HCT116 (cell line): ENCODE data around the gene DHDH. TPM values are rescaled to one million over a fixed set of nuclear protein-coding genes. Genes with fewer than 3 reads are reported as not detected.

Source experiments
- ATAC-seq: fragments of 200-7000 bp; cut with Tn5 transposase; 2 replicates; pipeline ENCODE4 v1.9.1; 2020; ENCODE audit warnings: mild to moderate bottlenecking, moderate library complexity
- BruUV-seq: library from RNA; stranded (reverse); fragments of 400-500 nt; replicated peaks from 2 replicates; lab custom pipeline; 2021; lab: Mats Ljungman, UMichigan
- CTCF ChIA-PET: fragments of 300-600 bp; sonication (Branson Sonifier 250); formaldehyde crosslinking; loops from one replicate; lab custom pipeline; 2021; ENCODE audit warnings: antibody characterized with exemption; lab: Charles Lee
- POLR2A ChIA-PET: fragments of 300-600, 350-600 bp; sonication (Branson Sonifier 250); formaldehyde crosslinking; loops from one replicate; lab custom pipeline; 2021; ENCODE audit warnings: antibody characterized with exemption; lab: Charles Lee
- RAD21 ChIA-PET, 2 experiments: fragments of 300-600 bp; sonication (Branson Sonifier 250); formaldehyde crosslinking; loops; one replicate each; lab custom pipeline; 2023; ENCODE audit warnings: low total read pairs in 2 of 2; ENCODE audit not compliant: uncharacterized antibody in 2 of 2, unreplicated experiment in 2 of 2, low non-redundant PET in 1 of 2; lab: Charles Lee
- DNase-seq: peaks from one replicate; pipeline ENCODE4 v3.0.0-alpha.2; 2010; ENCODE audit warnings: low read depth, low spot score
- H2AFZ ChIP-seq: fragments of 200-600 bp; shearing (Covaris generic), sonication (generic); 2 replicates; pipeline ENCODE4 v1.6.1; 2017; ENCODE audit warnings: low read depth, mixed run types, mixed read lengths, antibody characterized with exemption, low read length; ENCODE audit not compliant: poor library complexity, severe bottlenecking
- H3K27ac ChIP-seq: 2 replicates; pipeline ENCODE4 v1.5.1; 2012; ENCODE audit warnings: low read depth, low read length
- H3K27me3 ChIP-seq: fragments of 200-600 bp; sonication (generic); 2 replicates; pipeline ENCODE4 v1.6.1; 2016; ENCODE audit warnings: mixed run types, low read length, mixed read lengths; ENCODE audit not compliant: insufficient read depth
- H3K36me3 ChIP-seq, 2 experiments: fragments of 200-500 bp in 1 of 2; fragments of 200-600 bp in 1 of 2; sonication (Bioruptor generic) in 1 of 2; sonication (generic) in 1 of 2; 2 replicates each; pipeline versions ENCODE4 v1.5.1 to v1.6.1; 2014 to 2016; ENCODE audit warnings: low read length in 2 of 2, inconsistent platforms in 1 of 2, mixed read lengths in 1 of 2, mixed run types in 1 of 2; ENCODE audit not compliant: insufficient read depth in 2 of 2, control insufficient read depth in 1 of 2
- H3K4me1 ChIP-seq, 2 experiments: fragments of 200-600 bp in 1 of 2; sonication (generic) in 1 of 2; 2 replicates each; pipeline versions ENCODE4 v1.5.1 to v1.6.1; 2012 to 2017; ENCODE audit warnings: low read length in 2 of 2, inconsistent platforms in 1 of 2, mild to moderate bottlenecking in 1 of 2, mixed read lengths in 1 of 2, mixed run types in 1 of 2, moderate library complexity in 1 of 2; ENCODE audit not compliant: insufficient read depth in 2 of 2, control insufficient read depth in 1 of 2
- H3K4me2 ChIP-seq: fragments of 200-600 bp; sonication (generic); 2 replicates; pipeline ENCODE4 v1.6.1; 2017; ENCODE audit warnings: mixed run types, low read length, mixed read lengths
- H3K4me3 ChIP-seq, 2 experiments: fragments of 200-600 bp in 1 of 2; sonication (generic) in 1 of 2; replicated peaks in 1 of 2; 2 replicates each; pipeline ENCODE4 v1.5.1; 2011 to 2016; ENCODE audit warnings: low read length in 2 of 2, control low read depth in 1 of 2, low read depth in 1 of 2, mild to moderate bottlenecking in 1 of 2, mixed read lengths in 1 of 2, mixed run types in 1 of 2
- H3K79me2 ChIP-seq: fragments of 200-600 bp; sonication (generic); 2 replicates; pipeline ENCODE4 v1.6.1; 2017; ENCODE audit warnings: mild to moderate bottlenecking, mixed run types, low read length, moderate library complexity, mixed read lengths; ENCODE audit not compliant: insufficient read depth
- H3K9ac ChIP-seq: fragments of 200-600 bp; sonication (generic); 2 replicates; pipeline ENCODE4 v1.6.1; 2016; ENCODE audit warnings: low read length, mixed read lengths
- H3K9me2 ChIP-seq: fragments of 200-600 bp; sonication (generic), shearing (Covaris generic); 2 replicates; pipeline ENCODE4 v1.6.1; 2017; ENCODE audit warnings: mixed run types, mild to moderate bottlenecking, moderate library complexity; ENCODE audit not compliant: insufficient read depth
- H3K9me3 ChIP-seq, 2 experiments: fragments of 200-500 bp in 1 of 2; fragments of 200-600 bp in 1 of 2; sonication (Bioruptor generic) in 1 of 2; sonication (generic) in 1 of 2; 2 replicates each; pipeline ENCODE4 v1.6.1; 2014 to 2017; ENCODE audit warnings: low read length in 2 of 2, mixed read lengths in 2 of 2, inconsistent platforms in 1 of 2, low read depth in 1 of 2, mild to moderate bottlenecking in 1 of 2, mixed run types in 1 of 2, moderate library complexity in 1 of 2; ENCODE audit not compliant: control insufficient read depth in 1 of 2, insufficient read depth in 1 of 2
- H4K20me1 ChIP-seq: fragments of 200-600 bp; sonication (generic), shearing (Covaris generic); 2 replicates; pipeline ENCODE4 v1.6.1; 2017; ENCODE audit warnings: mixed run types, mild to moderate bottlenecking, moderate library complexity; ENCODE audit not compliant: insufficient read depth
- CBX3 ChIP-seq: IDR thresholded peaks from 2 replicates; pipeline ENCODE4 v1.6.1; 2012; ENCODE audit warnings: low read depth
- CTCF ChIP-seq, 3 experiments: fragments of 200-600 bp in 1 of 3; sonication (generic) in 1 of 3; IDR thresholded peaks in 2 of 3; conservative IDR thresholded peaks in 1 of 3; 2 replicates each; pipeline ENCODE4 v1.5.1; 2012 to 2017; ENCODE audit warnings: low read depth in 2 of 3, low read length in 2 of 3, antibody characterized with exemption in 1 of 3, borderline replicate concordance in 1 of 3, control low read depth in 1 of 3, mild to moderate bottlenecking in 1 of 3, mixed read lengths in 1 of 3, mixed run types in 1 of 3, moderate library complexity in 1 of 3; ENCODE audit not compliant: insufficient read depth in 1 of 3
- EGR1 ChIP-seq: IDR thresholded peaks from 2 replicates; pipeline ENCODE4 v1.6.1; 2012; ENCODE audit warnings: low read depth
- FOSL1 ChIP-seq: IDR thresholded peaks from 2 replicates; pipeline ENCODE4 v1.6.1; 2012; ENCODE audit warnings: low read depth
- POLR2A ChIP-seq: IDR thresholded peaks from 2 replicates; pipeline ENCODE4 v1.7.0; 2011; ENCODE audit warnings: borderline replicate concordance; ENCODE audit not compliant: insufficient read depth, insufficient read length; ENCODE audit errors: extremely low read depth
- RAD21 ChIP-seq: IDR thresholded peaks from 2 replicates; pipeline ENCODE4 v1.6.1; 2012; ENCODE audit warnings: low read depth, mild to moderate bottlenecking
- SIN3A ChIP-seq: IDR thresholded peaks from 2 replicates; pipeline ENCODE4 v1.6.1; 2012; ENCODE audit warnings: low read depth
- SRF ChIP-seq: IDR thresholded peaks from 2 replicates; pipeline ENCODE4 v1.6.1; 2012; ENCODE audit warnings: low read depth
- intact Hi-C: fragments of 100-400 bp; cut with micrococcal nuclease; formaldehyde crosslinking; loops from 2 replicates; pipeline ENCODE4 v1.10.0; 2022
- total RNA-seq: library from RNA; stranded (reverse); gene quantifications from one replicate; pipeline ENCODE4 v1.2.1, GENCODE V29; 2021; ENCODE audit not compliant: unreplicated experiment
- TF ChIP-seq, protein P1 (sequence below): IDR thresholded peaks from 2 replicates; pipeline ENCODE4 v1.6.1; 2011; ENCODE audit warnings: mild to moderate bottlenecking, low read length, moderate library complexity; ENCODE audit not compliant: insufficient replicate concordance; ENCODE audit errors: extremely low read depth

The DHDH gene
- total RNA-seq, 1 experiment from 2014 or later, result 8.6 TPM

- Histone ChIP-seq H3K4me1 (peaks cover 6 to 11% of the 10 kb centered on the region in 2 experiments; a peak in 3 of 4 replicates), H3K27me3 (no peaks in the 10 kb centered on the region), H3K9me3 (no peaks in the 10 kb centered on the region), H4K20me1 (no peaks in the 10 kb centered on the region), H3K9me2 (no peaks in the 10 kb centered on the region), H3K79me2 (peaks cover 27% of the 10 kb centered on the region), H3K27ac (no peak overlapping the region), H3K4me3 (no peak overlapping the region), H3K4me2 (no peak overlapping the region), H3K9ac (no peak overlapping the region), H3K36me3 (peaks cover 14 to 15% of the 10 kb centered on the region in 2 experiments; a peak in 2 of 4 replicates), H2AFZ (no peak overlapping the region)
- no peak for DNase-seq
- ATAC-seq, result no peak
- ChIA-PET POLR2A (no interaction called here), CTCF (no interaction called here), RAD21 (no interaction called here)
- intact Hi-C loops, result no loop called here
- no TSS peak for BruUV-seq
- TF ChIP-seq SIN3A (no peak), FOSL1 (no peak), SRF (no peak), EGR1 (no peak), RAD21 (no peak), POLR2A (no peak), CBX3 (no peak), CTCF (IDR thresholded peaks at IDR 0.05 in 2 of 3, conservative IDR thresholded peaks at IDR 0.05 in 1 of 3; ENCODE audit: borderline replicate concordance in 1 of 3, insufficient read depth in 1 of 3, low read depth in 2 of 3, low read length in 2 of 3) (no peak)
- TF ChIP-seq, protein P1, sequence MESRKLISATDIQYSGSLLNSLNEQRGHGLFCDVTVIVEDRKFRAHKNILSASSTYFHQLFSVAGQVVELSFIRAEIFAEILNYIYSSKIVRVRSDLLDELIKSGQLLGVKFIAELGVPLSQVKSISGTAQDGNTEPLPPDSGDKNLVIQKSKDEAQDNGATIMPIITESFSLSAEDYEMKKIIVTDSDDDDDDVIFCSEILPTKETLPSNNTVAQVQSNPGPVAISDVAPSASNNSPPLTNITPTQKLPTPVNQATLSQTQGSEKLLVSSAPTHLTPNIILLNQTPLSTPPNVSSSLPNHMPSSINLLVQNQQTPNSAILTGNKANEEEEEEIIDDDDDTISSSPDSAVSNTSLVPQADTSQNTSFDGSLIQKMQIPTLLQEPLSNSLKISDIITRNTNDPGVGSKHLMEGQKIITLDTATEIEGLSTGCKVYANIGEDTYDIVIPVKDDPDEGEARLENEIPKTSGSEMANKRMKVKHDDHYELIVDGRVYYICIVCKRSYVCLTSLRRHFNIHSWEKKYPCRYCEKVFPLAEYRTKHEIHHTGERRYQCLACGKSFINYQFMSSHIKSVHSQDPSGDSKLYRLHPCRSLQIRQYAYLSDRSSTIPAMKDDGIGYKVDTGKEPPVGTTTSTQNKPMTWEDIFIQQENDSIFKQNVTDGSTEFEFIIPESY, result no peak
Measured at GRCh38 chr19:48988860-48989259, 55.4 kb downstream of the DHDH start.
